HCT116 (cell line): ENCODE data around the gene ALG8. TPM values are rescaled to one million over a fixed set of nuclear protein-coding genes. Genes with fewer than 3 reads are reported as not detected.

Source experiments
- ATAC-seq: fragments of 200-7000 bp; cut with Tn5 transposase; 2 replicates; pipeline ENCODE4 v1.9.1; 2020; ENCODE audit warnings: mild to moderate bottlenecking, moderate library complexity
- BruUV-seq: library from RNA; stranded (reverse); fragments of 400-500 nt; replicated peaks from 2 replicates; lab custom pipeline; 2021; lab: Mats Ljungman, UMichigan
- CTCF ChIA-PET: fragments of 300-600 bp; sonication (Branson Sonifier 250); formaldehyde crosslinking; loops from one replicate; lab custom pipeline; 2021; ENCODE audit warnings: antibody characterized with exemption; lab: Charles Lee
- POLR2A ChIA-PET: fragments of 300-600, 350-600 bp; sonication (Branson Sonifier 250); formaldehyde crosslinking; loops from one replicate; lab custom pipeline; 2021; ENCODE audit warnings: antibody characterized with exemption; lab: Charles Lee
- RAD21 ChIA-PET, 2 experiments: fragments of 300-600 bp; sonication (Branson Sonifier 250); formaldehyde crosslinking; loops; one replicate each; lab custom pipeline; 2023; ENCODE audit warnings: low total read pairs in 2 of 2; ENCODE audit not compliant: uncharacterized antibody in 2 of 2, unreplicated experiment in 2 of 2, low non-redundant PET in 1 of 2; lab: Charles Lee
- DNase-seq: peaks from one replicate; pipeline ENCODE4 v3.0.0-alpha.2; 2010; ENCODE audit warnings: low read depth, low spot score
- H2AFZ ChIP-seq: fragments of 200-600 bp; shearing (Covaris generic), sonication (generic); 2 replicates; pipeline ENCODE4 v1.6.1; 2017; ENCODE audit warnings: low read depth, mixed run types, mixed read lengths, antibody characterized with exemption, low read length; ENCODE audit not compliant: poor library complexity, severe bottlenecking
- H3K27ac ChIP-seq: 2 replicates; pipeline ENCODE4 v1.5.1; 2012; ENCODE audit warnings: low read depth, low read length
- H3K27me3 ChIP-seq: fragments of 200-600 bp; sonication (generic); 2 replicates; pipeline ENCODE4 v1.6.1; 2016; ENCODE audit warnings: mixed run types, low read length, mixed read lengths; ENCODE audit not compliant: insufficient read depth
- H3K36me3 ChIP-seq, 2 experiments: fragments of 200-500 bp in 1 of 2; fragments of 200-600 bp in 1 of 2; sonication (Bioruptor generic) in 1 of 2; sonication (generic) in 1 of 2; 2 replicates each; pipeline versions ENCODE4 v1.5.1 to v1.6.1; 2014 to 2016; ENCODE audit warnings: low read length in 2 of 2, inconsistent platforms in 1 of 2, mixed read lengths in 1 of 2, mixed run types in 1 of 2; ENCODE audit not compliant: insufficient read depth in 2 of 2, control insufficient read depth in 1 of 2
- H3K4me1 ChIP-seq, 2 experiments: fragments of 200-600 bp in 1 of 2; sonication (generic) in 1 of 2; 2 replicates each; pipeline versions ENCODE4 v1.5.1 to v1.6.1; 2012 to 2017; ENCODE audit warnings: low read length in 2 of 2, inconsistent platforms in 1 of 2, mild to moderate bottlenecking in 1 of 2, mixed read lengths in 1 of 2, mixed run types in 1 of 2, moderate library complexity in 1 of 2; ENCODE audit not compliant: insufficient read depth in 2 of 2, control insufficient read depth in 1 of 2
- H3K4me2 ChIP-seq: fragments of 200-600 bp; sonication (generic); 2 replicates; pipeline ENCODE4 v1.6.1; 2017; ENCODE audit warnings: mixed run types, low read length, mixed read lengths
- H3K4me3 ChIP-seq, 2 experiments: fragments of 200-600 bp in 1 of 2; sonication (generic) in 1 of 2; replicated peaks in 1 of 2; 2 replicates each; pipeline ENCODE4 v1.5.1; 2011 to 2016; ENCODE audit warnings: low read length in 2 of 2, control low read depth in 1 of 2, low read depth in 1 of 2, mild to moderate bottlenecking in 1 of 2, mixed read lengths in 1 of 2, mixed run types in 1 of 2
- H3K79me2 ChIP-seq: fragments of 200-600 bp; sonication (generic); 2 replicates; pipeline ENCODE4 v1.6.1; 2017; ENCODE audit warnings: mild to moderate bottlenecking, mixed run types, low read length, moderate library complexity, mixed read lengths; ENCODE audit not compliant: insufficient read depth
- H3K9ac ChIP-seq: fragments of 200-600 bp; sonication (generic); 2 replicates; pipeline ENCODE4 v1.6.1; 2016; ENCODE audit warnings: low read length, mixed read lengths
- H3K9me2 ChIP-seq: fragments of 200-600 bp; sonication (generic), shearing (Covaris generic); 2 replicates; pipeline ENCODE4 v1.6.1; 2017; ENCODE audit warnings: mixed run types, mild to moderate bottlenecking, moderate library complexity; ENCODE audit not compliant: insufficient read depth
- H3K9me3 ChIP-seq, 2 experiments: fragments of 200-500 bp in 1 of 2; fragments of 200-600 bp in 1 of 2; sonication (Bioruptor generic) in 1 of 2; sonication (generic) in 1 of 2; 2 replicates each; pipeline ENCODE4 v1.6.1; 2014 to 2017; ENCODE audit warnings: low read length in 2 of 2, mixed read lengths in 2 of 2, inconsistent platforms in 1 of 2, low read depth in 1 of 2, mild to moderate bottlenecking in 1 of 2, mixed run types in 1 of 2, moderate library complexity in 1 of 2; ENCODE audit not compliant: control insufficient read depth in 1 of 2, insufficient read depth in 1 of 2
- H4K20me1 ChIP-seq: fragments of 200-600 bp; sonication (generic), shearing (Covaris generic); 2 replicates; pipeline ENCODE4 v1.6.1; 2017; ENCODE audit warnings: mixed run types, mild to moderate bottlenecking, moderate library complexity; ENCODE audit not compliant: insufficient read depth
- ATF3 ChIP-seq: IDR thresholded peaks from 2 replicates; pipeline ENCODE4 v1.6.1; 2012
- CBX3 ChIP-seq: IDR thresholded peaks from 2 replicates; pipeline ENCODE4 v1.6.1; 2012; ENCODE audit warnings: low read depth
- EGR1 ChIP-seq: IDR thresholded peaks from 2 replicates; pipeline ENCODE4 v1.6.1; 2012; ENCODE audit warnings: low read depth
- ELF1 ChIP-seq: IDR thresholded peaks from 2 replicates; pipeline ENCODE4 v1.6.1; 2012; ENCODE audit warnings: low read depth, borderline replicate concordance
- EZH2 ChIP-seq: fragments of 200-600 bp; sonication (generic); IDR thresholded peaks from 2 replicates; pipeline ENCODE4 v1.6.1; 2017; ENCODE audit warnings: antibody characterized with exemption, mixed run types
- REST ChIP-seq: IDR thresholded peaks from 2 replicates; pipeline ENCODE4 v1.6.1; 2012; ENCODE audit warnings: low read depth
- YY1 ChIP-seq: IDR thresholded peaks from 2 replicates; pipeline ENCODE4 v1.6.1; 2011; ENCODE audit warnings: low read length, low read depth, moderate library complexity, mild to moderate bottlenecking; ENCODE audit not compliant: insufficient replicate concordance; ENCODE audit errors: extremely low read depth
- intact Hi-C: fragments of 100-400 bp; cut with micrococcal nuclease; formaldehyde crosslinking; loops from 2 replicates; pipeline ENCODE4 v1.10.0; 2022
- total RNA-seq: library from RNA; stranded (reverse); gene quantifications from one replicate; pipeline ENCODE4 v1.2.1, GENCODE V29; 2021; ENCODE audit not compliant: unreplicated experiment

ALG8 gene
- total RNA-seq, 1 experiment from 2014 or later, result 50.1 TPM

DNA sequence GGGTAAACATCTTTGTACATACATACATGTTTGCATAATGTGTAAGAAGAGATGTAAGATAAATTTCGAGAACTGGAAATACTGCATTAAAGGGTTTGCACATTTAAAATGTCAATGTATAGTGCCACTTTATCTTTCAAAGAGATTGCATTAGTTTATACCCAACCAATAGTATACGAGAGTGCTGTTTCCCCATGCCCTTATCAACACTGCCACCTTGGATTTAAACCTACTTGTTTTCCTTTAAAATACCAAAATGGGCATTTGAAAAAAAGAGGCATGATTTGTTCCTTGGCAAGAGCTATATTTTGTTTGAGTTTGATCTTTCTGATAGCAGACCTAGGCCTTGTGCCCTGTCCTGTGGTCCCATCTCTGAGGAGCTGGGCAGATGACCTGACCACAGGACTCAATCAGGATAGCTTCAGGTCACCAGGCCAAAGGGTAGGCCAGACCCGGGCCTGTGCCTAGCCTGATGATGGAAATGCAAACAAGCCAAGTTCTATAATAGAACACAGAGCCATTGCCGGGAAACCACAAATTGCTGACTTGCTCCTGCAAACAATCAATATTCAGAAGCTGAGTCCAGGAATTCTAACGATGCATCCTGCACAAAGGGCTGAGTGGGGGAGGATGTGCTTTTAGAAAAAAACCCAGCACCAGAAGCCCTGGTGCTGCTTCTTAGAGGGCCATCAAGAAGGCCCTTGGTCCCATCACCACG, 16.9 kb upstream of the ALG8 start:
- ATAC-seq (no peak), DNase-seq (no peak)
- RAD21 ChIA-PET, result no interaction called here
- intact Hi-C loops, result no loop called here
- CTCF ChIA-PET, result no interaction called here
- no peak overlapping the region for H3K27ac ChIP-seq
- H2AFZ ChIP-seq, result no peak overlapping the region
- no peak overlapping the region for H3K9ac ChIP-seq
- H3K27me3 ChIP-seq, result no peaks in the 10 kb centered on the region
- no peaks in the 10 kb centered on the region for H3K9me2 ChIP-seq
- no peaks in the 10 kb centered on the region for H3K36me3 ChIP-seq
- no TSS peak for BruUV-seq
- POLR2A ChIA-PET, result interaction anchor here (1.2 kb wide), 1 partner anchor 17 kb away, joined by 4 read pairs; the partner anchor contains the start of gene ALG8
- no peak overlapping the region for H3K4me3 ChIP-seq
- no peaks in the 10 kb centered on the region for H3K79me2 ChIP-seq
- no peaks in the 10 kb centered on the region for H3K9me3 ChIP-seq
- TF ChIP-seq ELF1 (no peak), ATF3 (no peak), EGR1 (no peak), CBX3 (no peak), REST (no peak), EZH2 (no peak), YY1 (no peak)
- no peak overlapping the region for H3K4me2 ChIP-seq
- H3K4me1 ChIP-seq, result no peaks in the 10 kb centered on the region
- no peaks in the 10 kb centered on the region for H4K20me1 ChIP-seq
